Lower leg skin (tissue), 3 donors: Measurements from ENCODE around the gene NBEAL1.

ENCODE experiments used
- CTCF ChIP-seq, 3 donors: fragments of 450-650 bp; IDR thresholded peaks; one replicate each; pipeline ENCODE4 v1.5.1; 2016; ENCODE audit warnings: antibody characterized with exemption in 3 of 3, mild to moderate bottlenecking in 3 of 3, moderate library complexity in 2 of 3
- POLR2A ChIP-seq, 2 donors: fragments of 450-650 bp; IDR thresholded peaks; one replicate each; pipeline ENCODE4 v1.6.1; 2016 to 2017; ENCODE audit warnings: antibody characterized with exemption in 2 of 2, mild to moderate bottlenecking in 1 of 2, moderate library complexity in 1 of 2

GRCh38 chr2:203261326-203262159 lies 246.9 kb downstream of the NBEAL1 start:
- TF ChIP-seq CTCF (IDR thresholded peaks at IDR 0.05) = no peak
- TF ChIP-seq POLR2A (IDR thresholded peaks at IDR 0.05) = no peak
